ENCODE measurements around the gene KIF13A. TPM values are rescaled to one million over a fixed set of nuclear protein-coding genes. Genes with fewer than 3 reads are reported as not detected.

KIF13A gene
- total RNA-seq, 1 experiment from 2014 or later: 49.3 TPM

DNA sequence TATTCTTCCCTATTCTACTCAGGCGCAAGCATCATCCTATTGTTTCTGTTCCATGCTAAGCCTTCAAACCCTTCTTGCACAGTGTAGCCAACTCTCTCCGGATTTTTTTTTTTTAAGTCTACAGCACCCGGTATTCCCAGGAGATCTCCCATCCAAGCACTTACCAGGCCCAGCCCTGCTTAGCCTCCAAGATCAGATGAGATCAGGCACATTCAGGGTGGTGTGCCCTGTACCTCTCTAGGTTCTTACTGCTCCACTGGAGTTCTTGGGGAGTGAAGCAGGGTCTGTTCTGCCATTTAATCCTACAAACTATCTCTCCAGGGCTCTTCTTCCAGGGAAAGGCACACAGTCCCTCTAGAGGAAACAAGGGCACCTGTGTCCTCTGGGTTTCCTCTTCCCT, 265.8 kb downstream of the KIF13A start:
- H3K36me3 ChIP-seq (ENCODE audit: control insufficient read depth, insufficient read depth, low read length): no peaks in the 10 kb centered on the region
- H3K4me1 ChIP-seq (ENCODE audit: control insufficient read depth, insufficient read depth, low read length): no peaks in the 10 kb centered on the region
- no peak for DNase-seq (ENCODE audit: low read depth, low spot score)
- POLR2A ChIA-PET: interaction anchor here (0.6 to 1.0 kb wide), 3 partner anchors 23 to 99 kb away, joined by 4 read pairs; no protein-coding TSS in a partner anchor
- BruUV-seq (replicated peaks): no TSS peak
- CTCF ChIA-PET: no interaction called here
- intact Hi-C loops (cut with micrococcal nuclease; ENCODE audit: unreplicated experiment): no loop called here
- H3K27me3 ChIP-seq (ENCODE audit: control insufficient read depth, insufficient read depth, low read length): no peaks in the 10 kb centered on the region
- peak; percentile 45 for ATAC-seq
- no peak overlapping the region for H3K27ac ChIP-seq (ENCODE audit: low read length)
- TF ChIP-seq CTCF (IDR thresholded peaks at IDR 0.05) (no peak), TCF7L2 (IDR thresholded peaks at IDR 0.05; ENCODE audit: low read depth, low read length) (no peak), SIN3A (IDR thresholded peaks at IDR 0.05; ENCODE audit: borderline replicate concordance, insufficient read depth, low read depth, low read length) (no peak), POLR2AphosphoS5 (IDR thresholded peaks at IDR 0.05; ENCODE audit: low read depth, low read length) (no peak), REST (IDR thresholded peaks at IDR 0.05; ENCODE audit: insufficient read depth in 1 of 2, low read depth in 2 of 2, low read length in 1 of 2) (no peak)
- in situ Hi-C loops (cut with HindIII; ENCODE audit: low pct_unique_long_range_greater_than_20kb, low sequenced_read_pairs): no loop called here
- no peak overlapping the region for H3K4me3 ChIP-seq (ENCODE audit: low read depth in 2 of 2, low read length in 2 of 2)
- H3K9me3 ChIP-seq (ENCODE audit: control insufficient read depth, insufficient read depth, low read depth, low read length): no peaks in the 10 kb centered on the region

- H3K27me3 ChIP-seq (ENCODE audit: control insufficient read depth, insufficient read depth, low read length): no peaks in the 10 kb centered on the region
- BruUV-seq (replicated peaks): no TSS peak
- intact Hi-C loops (cut with micrococcal nuclease; ENCODE audit: unreplicated experiment): no loop called here
- in situ Hi-C loops (cut with HindIII; ENCODE audit: low pct_unique_long_range_greater_than_20kb, low sequenced_read_pairs): no loop called here
- H3K4me1 ChIP-seq (ENCODE audit: control insufficient read depth, insufficient read depth, low read length): peaks cover 7% of the 10 kb centered on the region; the same call in 1 of the 2 replicates
- TF ChIP-seq TCF7L2 (IDR thresholded peaks at IDR 0.05; ENCODE audit: low read depth, low read length): no peak
- no peak for TF ChIP-seq SIN3A (IDR thresholded peaks at IDR 0.05; ENCODE audit: borderline replicate concordance, insufficient read depth, low read depth, low read length)
- TF ChIP-seq REST (IDR thresholded peaks at IDR 0.05; ENCODE audit: insufficient read depth in 1 of 2, low read depth in 2 of 2, low read length in 1 of 2): no peak
- TF ChIP-seq POLR2AphosphoS5 (IDR thresholded peaks at IDR 0.05; ENCODE audit: low read depth, low read length): no peak
- TF ChIP-seq CTCF (IDR thresholded peaks at IDR 0.05): no peak
- H3K27ac ChIP-seq (ENCODE audit: low read length): no peak overlapping the region
- ATAC-seq (no peak), DNase-seq (ENCODE audit: low read depth, low spot score) (no peak)
- ChIA-PET POLR2A (interaction anchor here (0.6 kb wide), 1 partner anchor 291 kb away, joined by 3 read pairs; no protein-coding TSS in a partner anchor), CTCF (no interaction called here)
- H3K36me3 ChIP-seq (ENCODE audit: control insufficient read depth, insufficient read depth, low read length): no peaks in the 10 kb centered on the region
- no peak overlapping the region for H3K4me3 ChIP-seq (ENCODE audit: low read depth in 2 of 2, low read length in 2 of 2)
- H3K9me3 ChIP-seq (ENCODE audit: control insufficient read depth, insufficient read depth, low read depth, low read length): no peaks in the 10 kb centered on the region
Observed at GRCh38 chr6:17719323-17720041, 268.0 kb downstream of the KIF13A start.

All from Panc1 (cell line).